Mesenchymal stem cell (in vitro differentiated cells and primary cell): ENCODE results near the gene PREB.

ENCODE experiments used
- DNase-seq: peaks from one replicate; pipeline ENCODE4 v3.0.0-alpha.2; 2013
- H2AFZ ChIP-seq: one replicate; pipeline ENCODE4 v1.6.1; 2013; ENCODE audit warnings: low read depth, mild to moderate bottlenecking, control low read depth, inconsistent platforms, low read length, moderate library complexity
- H2AK5ac ChIP-seq: 2 replicates; pipeline ENCODE4 v1.6.1; 2013; ENCODE audit warnings: low read length, moderate library complexity, mild to moderate bottlenecking, inconsistent platforms; ENCODE audit not compliant: severe bottlenecking
- H2BK120ac ChIP-seq: one replicate; pipeline ENCODE4 v1.6.1; 2013; ENCODE audit warnings: low read depth, mild to moderate bottlenecking, inconsistent platforms, low read length, moderate library complexity
- H2BK12ac ChIP-seq, 2 experiments: one replicate each; pipeline ENCODE4 v1.6.1; 2013; ENCODE audit warnings: inconsistent platforms in 2 of 2, low read length in 2 of 2, mild to moderate bottlenecking in 2 of 2, moderate library complexity in 2 of 2, control low read depth in 1 of 2
- H2BK15ac ChIP-seq: one replicate; pipeline ENCODE4 v1.6.1; 2013; ENCODE audit warnings: mild to moderate bottlenecking, low read depth, inconsistent platforms; ENCODE audit not compliant: poor library complexity, severe bottlenecking
- H2BK5ac ChIP-seq: 2 replicates; pipeline ENCODE4 v1.6.1; 2013; ENCODE audit warnings: low read depth, mild to moderate bottlenecking, low read length, control low read depth, inconsistent platforms; ENCODE audit not compliant: poor library complexity, severe bottlenecking
- H3K14ac ChIP-seq, 2 experiments: one replicate each; pipeline ENCODE4 v1.6.1; 2013; ENCODE audit warnings: inconsistent platforms in 2 of 2, low read length in 2 of 2, control low read depth in 1 of 2, mild to moderate bottlenecking in 1 of 2, moderate library complexity in 1 of 2
- H3K18ac ChIP-seq, 2 experiments: one replicate each; pipeline ENCODE4 v1.6.1; 2013; ENCODE audit warnings: inconsistent platforms in 2 of 2, low read length in 2 of 2, control low read depth in 1 of 2, low read depth in 1 of 2, mild to moderate bottlenecking in 1 of 2
- H3K23ac ChIP-seq, 2 experiments: one replicate each; pipeline ENCODE4 v1.6.1; 2013; ENCODE audit warnings: inconsistent platforms in 2 of 2, low read length in 2 of 2, mild to moderate bottlenecking in 2 of 2, moderate library complexity in 2 of 2, control low read depth in 1 of 2
- H3K27ac ChIP-seq: 2 replicates; pipeline ENCODE4 v1.5.1; 2013; ENCODE audit warnings: mild to moderate bottlenecking, moderate library complexity, low read length, control low read depth, inconsistent platforms; ENCODE audit not compliant: poor library complexity, severe bottlenecking
- H3K27me3 ChIP-seq, 2 experiments: 2 replicates each; pipeline versions ENCODE4 v1.6.1 to v1.7.0; 2013; ENCODE audit warnings: low read length in 2 of 2, mild to moderate bottlenecking in 2 of 2, moderate library complexity in 2 of 2, control low read depth in 1 of 2, inconsistent platforms in 1 of 2; ENCODE audit not compliant: control insufficient read depth in 1 of 2, insufficient read depth in 1 of 2
- H3K36me3 ChIP-seq, 2 experiments: 2 replicates each; pipeline versions ENCODE4 v1.6.1 to v1.7.0; 2013; ENCODE audit warnings: low read length in 2 of 2, control low read depth in 1 of 2, inconsistent platforms in 1 of 2, low read depth in 1 of 2, mild to moderate bottlenecking in 1 of 2; ENCODE audit not compliant: insufficient read depth in 2 of 2, control insufficient read depth in 1 of 2
- H3K4ac ChIP-seq, 2 experiments: one replicate each; pipeline ENCODE4 v1.6.1; 2013; ENCODE audit warnings: inconsistent platforms in 2 of 2, low read length in 2 of 2, mild to moderate bottlenecking in 2 of 2, moderate library complexity in 2 of 2, control low read depth in 1 of 2, low read depth in 1 of 2
- H3K4me1 ChIP-seq: 2 replicates; pipeline ENCODE4 v1.6.1; 2013; ENCODE audit warnings: low read depth, low read length, control low read depth; ENCODE audit not compliant: control insufficient read depth, insufficient read depth
- H3K4me2 ChIP-seq: 2 replicates; pipeline ENCODE4 v1.6.1; 2013; ENCODE audit warnings: low read length, mild to moderate bottlenecking, inconsistent platforms; ENCODE audit not compliant: poor library complexity, severe bottlenecking
- H3K4me3 ChIP-seq, 2 experiments: 2 replicates each; pipeline versions ENCODE4 v1.5.1 to v1.7.0; 2013; ENCODE audit warnings: low read length in 2 of 2, mild to moderate bottlenecking in 2 of 2, control low read depth in 1 of 2, low read depth in 1 of 2; ENCODE audit not compliant: insufficient read depth in 1 of 2
- H3K79me1 ChIP-seq: replicated peaks from 2 replicates; pipeline ENCODE4 v1.6.1; 2013; ENCODE audit warnings: mild to moderate bottlenecking, control low read depth, low read length, inconsistent platforms; ENCODE audit not compliant: poor library complexity, severe bottlenecking
- H3K9ac ChIP-seq: 2 replicates; pipeline ENCODE4 v1.7.0; 2013; ENCODE audit warnings: mild to moderate bottlenecking, low read length, moderate library complexity
- H3K9me3 ChIP-seq: 2 replicates; pipeline ENCODE4 v1.7.0; 2013; ENCODE audit warnings: mild to moderate bottlenecking, low read length; ENCODE audit not compliant: control insufficient read depth
- H4K8ac ChIP-seq: one replicate; pipeline ENCODE4 v1.6.1; 2013; ENCODE audit warnings: inconsistent platforms, mild to moderate bottlenecking, low read length, moderate library complexity
- H4K91ac ChIP-seq: one replicate; pipeline ENCODE4 v1.6.1; 2013; ENCODE audit warnings: mild to moderate bottlenecking, low read length, inconsistent platforms
- WGBS: methylation state at CpG from one replicate; pipeline ENCODE4 v1.1.7; 2013; ENCODE audit warnings: mixed read lengths; 5-methylcytosine and 5-hydroxymethylcytosine counted together

Gene PREB

DNA sequence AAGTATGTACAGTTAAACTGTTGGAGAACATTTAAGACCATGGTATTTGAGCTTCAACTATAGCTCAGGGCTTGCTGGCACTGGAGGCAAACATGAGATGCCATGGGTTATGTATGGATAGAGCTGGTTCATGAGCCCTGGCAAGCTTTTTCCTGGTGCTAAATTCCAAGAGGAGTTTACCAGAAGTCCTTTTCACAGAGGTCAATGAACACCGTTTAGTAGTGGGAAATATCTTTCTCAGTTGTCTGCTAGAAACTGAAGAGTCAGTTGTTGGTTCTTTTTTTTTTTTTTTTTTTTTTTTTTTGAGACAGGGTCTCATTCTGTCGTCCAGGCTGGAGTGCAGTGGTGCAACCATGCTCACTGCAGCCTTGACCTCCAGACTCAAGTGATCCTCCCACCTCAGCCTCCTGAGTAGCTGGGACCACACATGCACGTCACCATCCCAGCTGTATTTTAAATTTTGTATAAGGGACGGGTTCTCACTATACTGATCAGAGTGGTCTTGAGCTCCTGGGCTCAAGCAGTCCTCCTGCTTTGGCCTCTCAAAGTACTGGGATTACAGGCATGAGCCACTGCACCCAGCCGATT is 46.5 kb downstream of the PREB start:
- Histone ChIP-seq H3K79me1 (no peaks in the 10 kb centered on the region), H3K4ac (no peak overlapping the region), H3K18ac (no peak overlapping the region), H3K14ac (no peak overlapping the region), H3K36me3 (peaks cover 0 to 3% of the 10 kb centered on the region in 2 experiments), H2BK5ac (no peak overlapping the region), H4K91ac (no peak overlapping the region), H3K4me1 (peaks cover 16% of the 10 kb centered on the region), H2BK15ac (no peak overlapping the region), H3K9ac (no peak overlapping the region), H3K4me2 (no peak overlapping the region), H2AFZ (no peak overlapping the region), H3K27me3 (peaks cover 0 to 8% of the 10 kb centered on the region in 2 experiments), H2BK12ac (no peak overlapping the region), H2AK5ac (no peak overlapping the region), H4K8ac (no peak overlapping the region), H2BK120ac (no peak overlapping the region), H3K23ac (no peak overlapping the region), H3K27ac (no peak overlapping the region), H3K4me3 (no peak overlapping the region), H3K9me3 (no peaks in the 10 kb centered on the region)
- WGBS: 93% methylated on average over 4 of the region's 5 CpGs
- DNase-seq: no peak

DNA sequence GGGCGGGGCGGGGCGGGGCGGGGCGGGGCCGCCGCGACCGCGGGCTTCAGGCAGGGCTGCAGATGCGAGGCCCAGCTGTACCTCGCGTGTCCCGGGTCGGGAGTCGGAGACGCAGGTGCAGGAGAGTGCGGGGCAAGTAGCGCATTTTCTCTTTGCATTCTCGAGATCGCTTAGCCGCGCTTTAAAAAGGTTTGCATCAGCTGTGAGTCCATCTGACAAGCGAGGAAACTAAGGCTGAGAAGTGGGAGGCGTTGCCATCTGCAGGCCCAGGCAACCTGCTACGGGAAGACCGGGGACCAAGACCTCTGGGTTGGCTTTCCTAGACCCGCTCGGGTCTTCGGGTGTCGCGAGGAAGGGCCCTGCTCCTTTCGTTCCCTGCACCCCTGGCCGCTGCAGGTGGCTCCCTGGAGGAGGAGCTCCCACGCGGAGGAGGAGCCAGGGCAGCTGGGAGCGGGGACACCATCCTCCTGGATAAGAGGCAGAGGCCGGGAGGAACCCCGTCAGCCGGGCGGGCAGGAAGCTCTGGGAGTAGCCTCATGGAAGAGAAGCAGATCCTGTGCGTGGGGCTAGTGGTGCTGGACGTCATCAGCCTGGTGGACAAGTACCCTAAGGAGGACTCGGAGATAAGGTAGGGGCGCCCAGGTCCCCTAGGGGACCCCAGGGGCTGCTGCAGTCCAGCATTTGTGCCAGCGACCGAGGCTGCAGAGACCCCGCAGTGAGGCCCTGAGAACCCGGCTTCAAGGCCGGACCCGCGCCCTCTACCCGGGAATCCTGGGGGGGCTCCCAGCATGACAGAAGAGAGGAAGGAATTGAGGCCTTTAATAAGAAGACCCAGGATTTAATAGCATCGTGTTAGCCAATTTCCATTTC is 47.5 kb downstream of the PREB start, which contains the start of gene KHK:
Gene KHK, plus strand, starts transcription at position 49 of the 870 bp plus-strand sequence. Its CDS starts 488 bp downstream, at position 537.
- Histone ChIP-seq H3K9ac (peak within 1 kb of the TSS; percentile 89), H4K8ac (peak within 1 kb of the TSS; percentile 89), H3K18ac (peak within 1 kb of the TSS; percentile 72 to 86), H3K4me3 (peak within 1 kb of the TSS; percentile 63 to 80), H2BK5ac (no peak within 1 kb of the TSS), H3K4ac (peak within 1 kb of the TSS; percentile 78 to 97), H2AK5ac (no peak within 1 kb of the TSS), H3K14ac (peak within 1 kb of the TSS in 1 of 2 experiments; percentile 74), H2BK12ac (peak within 1 kb of the TSS; percentile 75), H3K4me1 (peaks cover 14% of the 10 kb centered on the region), H3K4me2 (peak within 1 kb of the TSS; percentile 96), H3K36me3 (peaks cover 7 to 11% of the 10 kb centered on the region in 2 experiments), H3K23ac (peak within 1 kb of the TSS in 1 of 2 experiments; percentile 48), H2BK15ac (peak within 1 kb of the TSS; percentile 82), H2BK120ac (peak within 1 kb of the TSS; percentile 64), H2AFZ (peak within 1 kb of the TSS; percentile 70), H3K9me3 (no peaks in the 10 kb centered on the region), H3K79me1 (no peaks in the 10 kb centered on the region), H3K27ac (no peak within 1 kb of the TSS), H3K27me3 (peaks cover 0 to 8% of the 10 kb centered on the region in 2 experiments), H4K91ac (peak within 1 kb of the TSS; percentile 91)
- WGBS: 11% methylated on average over 53 of the region's 54 CpGs
- DNase-seq: peak; percentile 34

DNA sequence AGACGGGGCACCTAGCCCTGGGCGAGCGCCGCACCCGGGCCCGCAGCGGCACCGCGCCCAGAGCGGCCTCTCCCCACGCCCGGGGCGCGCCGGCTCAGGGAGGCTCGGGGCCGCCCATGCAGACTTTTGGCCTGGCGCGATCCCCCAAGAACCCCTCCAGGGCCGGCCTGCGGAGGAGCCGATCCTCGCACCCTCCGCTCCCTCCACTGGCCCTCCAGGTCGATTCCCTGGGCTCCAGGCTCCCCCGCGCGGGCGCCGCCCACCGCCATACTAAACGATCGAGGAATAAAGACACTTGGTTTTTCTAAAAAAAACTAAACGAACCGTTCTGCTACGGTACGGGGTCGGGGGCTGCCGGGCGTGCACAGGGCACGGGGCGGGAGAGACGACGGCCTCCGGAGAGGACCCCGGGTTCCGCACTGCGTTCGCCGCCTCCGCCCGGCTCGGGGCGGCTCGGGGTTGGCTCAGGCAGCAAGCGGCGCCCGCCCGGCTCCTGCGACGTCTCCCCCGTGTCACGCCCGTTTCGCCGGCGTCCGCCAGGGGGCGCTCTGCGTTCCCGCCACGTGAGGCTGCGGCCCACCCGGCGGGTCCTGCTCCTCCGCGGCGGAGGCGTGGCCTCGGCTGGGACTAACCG is 48.2 kb downstream of the PREB start:
- Histone ChIP-seq H3K4me3 (peak overlapping the region; percentile 63 to 79), H3K14ac (peak overlapping the region in 1 of 2 experiments; percentile 74), H2BK5ac (no peak overlapping the region), H3K4ac (peak overlapping the region; percentile 78 to 97), H3K27ac (no peak overlapping the region), H3K23ac (peak overlapping the region in 1 of 2 experiments; percentile 48), H2BK12ac (peak overlapping the region in 1 of 2 experiments; percentile 75), H3K9me3 (no peaks in the 10 kb centered on the region), H3K36me3 (peaks cover 11 to 14% of the 10 kb centered on the region in 2 experiments), H2BK120ac (peak overlapping the region; percentile 64), H2AFZ (peak overlapping the region; percentile 70), H3K9ac (peak overlapping the region; percentile 89), H3K18ac (peak overlapping the region in 1 of 2 experiments; percentile 86), H3K4me2 (peak overlapping the region; percentile 96), H3K4me1 (peaks cover 17% of the 10 kb centered on the region), H3K27me3 (peaks cover 0 to 8% of the 10 kb centered on the region in 2 experiments), H4K8ac (peak overlapping the region; percentile 89), H2BK15ac (peak overlapping the region; percentile 82), H3K79me1 (no peaks in the 10 kb centered on the region), H2AK5ac (no peak overlapping the region), H4K91ac (peak overlapping the region; percentile 91)
- WGBS: 3% methylated on average over 45 of the region's 81 CpGs
- DNase-seq: peak; percentile 89
